Measurements from ENCODE around the gene PLB1.

- TF ChIP-seq PHF8 (IDR thresholded peaks at IDR 0.05; ENCODE audit: borderline replicate concordance, low read length) (no peak), CTCF (IDR thresholded peaks at IDR 0.05 in 2 of 3, conservative IDR thresholded peaks at IDR 0.05 in 1 of 3; ENCODE audit: insufficient read depth in 2 of 3, low read depth in 1 of 3, low read length in 3 of 3) (no peak), MAX (CRISPR knock-in tag; IDR thresholded peaks at IDR 0.05) (no peak), ZNF766 (CRISPR knock-in tag; conservative IDR thresholded peaks at IDR 0.05) (no peak), KDM1A (IDR thresholded peaks at IDR 0.05) (no peak), ZZZ3 (IDR thresholded peaks at IDR 0.05) (no peak), ZSCAN29 (IDR thresholded peaks at IDR 0.05) (no peak), BHLHE40 (IDR thresholded peaks at IDR 0.05; ENCODE audit: low read length) (no peak)
- TF ChIP-seq, protein P1, sequence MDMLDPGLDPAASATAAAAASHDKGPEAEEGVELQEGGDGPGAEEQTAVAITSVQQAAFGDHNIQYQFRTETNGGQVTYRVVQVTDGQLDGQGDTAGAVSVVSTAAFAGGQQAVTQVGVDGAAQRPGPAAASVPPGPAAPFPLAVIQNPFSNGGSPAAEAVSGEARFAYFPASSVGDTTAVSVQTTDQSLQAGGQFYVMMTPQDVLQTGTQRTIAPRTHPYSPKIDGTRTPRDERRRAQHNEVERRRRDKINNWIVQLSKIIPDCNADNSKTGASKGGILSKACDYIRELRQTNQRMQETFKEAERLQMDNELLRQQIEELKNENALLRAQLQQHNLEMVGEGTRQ (CRISPR knock-in tag; IDR thresholded peaks at IDR 0.05): no peak
- TF ChIP-seq, protein P2, sequence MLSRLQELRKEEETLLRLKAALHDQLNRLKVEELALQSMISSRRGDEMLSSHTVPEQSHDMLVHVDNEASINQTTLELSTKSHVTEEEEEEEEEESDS (CRISPR knock-in tag; IDR thresholded peaks at IDR 0.05): no peak
Measured at GRCh38 chr2:28626376-28626775, 130.5 kb downstream of the PLB1 start.

Data from K562 (cell line).